ENCODE data around the gene ARID1B.

ARID1B gene

DNA sequence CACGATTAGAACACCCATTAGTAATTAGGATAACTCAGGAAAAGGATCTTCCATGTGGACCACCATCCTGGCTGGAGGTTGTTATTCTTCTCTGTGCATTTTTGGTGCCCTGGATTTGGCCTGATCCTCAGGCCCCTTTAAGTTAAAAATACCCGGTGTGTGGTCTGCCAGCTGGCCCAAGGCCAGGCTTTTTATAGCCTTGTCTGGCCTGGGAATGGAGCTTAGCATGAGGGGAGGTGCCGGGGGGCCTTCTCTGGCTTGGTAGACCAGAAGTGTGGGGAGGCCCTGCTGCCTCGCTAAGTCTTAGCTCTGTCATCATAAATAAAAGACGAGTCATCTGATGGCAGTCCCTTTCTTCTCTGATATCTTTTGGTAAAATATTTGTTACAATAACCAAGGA lies 71.4 kb downstream of the ARID1B start:
- TF ChIP-seq, protein P1, sequence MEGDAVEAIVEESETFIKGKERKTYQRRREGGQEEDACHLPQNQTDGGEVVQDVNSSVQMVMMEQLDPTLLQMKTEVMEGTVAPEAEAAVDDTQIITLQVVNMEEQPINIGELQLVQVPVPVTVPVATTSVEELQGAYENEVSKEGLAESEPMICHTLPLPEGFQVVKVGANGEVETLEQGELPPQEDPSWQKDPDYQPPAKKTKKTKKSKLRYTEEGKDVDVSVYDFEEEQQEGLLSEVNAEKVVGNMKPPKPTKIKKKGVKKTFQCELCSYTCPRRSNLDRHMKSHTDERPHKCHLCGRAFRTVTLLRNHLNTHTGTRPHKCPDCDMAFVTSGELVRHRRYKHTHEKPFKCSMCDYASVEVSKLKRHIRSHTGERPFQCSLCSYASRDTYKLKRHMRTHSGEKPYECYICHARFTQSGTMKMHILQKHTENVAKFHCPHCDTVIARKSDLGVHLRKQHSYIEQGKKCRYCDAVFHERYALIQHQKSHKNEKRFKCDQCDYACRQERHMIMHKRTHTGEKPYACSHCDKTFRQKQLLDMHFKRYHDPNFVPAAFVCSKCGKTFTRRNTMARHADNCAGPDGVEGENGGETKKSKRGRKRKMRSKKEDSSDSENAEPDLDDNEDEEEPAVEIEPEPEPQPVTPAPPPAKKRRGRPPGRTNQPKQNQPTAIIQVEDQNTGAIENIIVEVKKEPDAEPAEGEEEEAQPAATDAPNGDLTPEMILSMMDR (IDR thresholded peaks at IDR 0.05; ENCODE audit: low read depth, low read length, missing control alignments), result no peak
- in situ Hi-C loops (cut with HindIII; ENCODE audit: low pct_ligation_motif_present, low sequenced_read_pairs), result no loop called here

DNA sequence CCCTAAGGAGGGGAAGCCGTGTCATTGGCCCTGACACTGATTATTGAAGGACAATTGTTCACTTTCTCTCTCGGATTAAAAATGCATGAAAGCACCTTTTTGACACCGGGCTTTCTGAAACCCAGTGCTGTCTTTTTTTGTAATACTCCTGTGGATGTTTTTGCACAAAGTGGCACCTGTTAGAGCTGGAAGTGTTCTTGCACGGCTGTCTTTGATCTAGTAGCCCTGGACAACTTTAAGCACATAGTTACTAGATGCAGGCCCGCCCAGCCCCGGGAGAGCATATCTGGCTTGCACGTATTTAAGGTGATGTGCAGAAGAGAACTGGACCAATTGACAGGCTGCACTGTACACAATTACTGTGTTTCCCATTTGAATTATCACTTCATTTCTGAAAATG lies 72.6 kb downstream of the ARID1B start:
- H3K36me3 ChIP-seq (replicated peaks), result no peaks in the 10 kb centered on the region
- in situ Hi-C loops (cut with HindIII; ENCODE audit: low pct_ligation_motif_present, low sequenced_read_pairs), result no loop called here

More for the DNA sequence above, 71.4 kb downstream of the ARID1B start:
- Histone ChIP-seq H3K27ac (no peak overlapping the region), H3K36me3 (replicated peaks) (no peaks in the 10 kb centered on the region), H3K27me3 (replicated peaks) (no peaks in the 10 kb centered on the region), H3K4me3 (ENCODE audit: low read depth, low read length) (no peak overlapping the region)
- no peak for DNase-seq

DNA sequence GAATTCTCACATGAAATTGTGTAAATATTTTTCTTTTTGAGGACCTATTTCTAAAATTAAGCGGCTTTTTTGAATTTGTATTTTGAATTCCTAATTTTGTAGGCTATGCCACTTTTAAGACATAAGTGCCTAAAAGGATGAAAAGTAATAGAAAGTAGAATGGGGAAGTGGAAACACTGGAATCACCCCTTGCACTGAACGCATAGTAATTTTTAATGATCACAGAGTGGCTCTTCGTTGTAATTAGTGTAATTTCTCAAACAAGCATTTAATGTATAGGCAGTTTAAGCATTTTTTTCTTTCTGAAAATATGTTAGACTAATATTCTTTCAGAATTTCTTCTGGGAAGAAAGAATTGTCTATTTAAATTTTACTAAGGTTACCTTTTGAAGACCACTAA lies 73.2 kb downstream of the ARID1B start:
- no peak for DNase-seq
- Histone ChIP-seq H3K27ac (no peak overlapping the region), H3K4me3 (ENCODE audit: low read depth, low read length) (no peak overlapping the region), H3K36me3 (replicated peaks) (no peaks in the 10 kb centered on the region), H3K27me3 (replicated peaks) (no peaks in the 10 kb centered on the region)
- in situ Hi-C loops (cut with HindIII; ENCODE audit: low pct_ligation_motif_present, low sequenced_read_pairs), result no loop called here
- TF ChIP-seq, protein P1 (IDR thresholded peaks at IDR 0.05; ENCODE audit: low read depth, low read length, missing control alignments), result no peak

More for the DNA sequence above, 72.6 kb downstream of the ARID1B start:
- TF ChIP-seq, protein P1 (IDR thresholded peaks at IDR 0.05; ENCODE audit: low read depth, low read length, missing control alignments), result no peak
- Histone ChIP-seq H3K27me3 (replicated peaks) (no peaks in the 10 kb centered on the region), H3K4me3 (ENCODE audit: low read depth, low read length) (no peak overlapping the region), H3K27ac (no peak overlapping the region)
- DNase-seq, result no peak

DNA sequence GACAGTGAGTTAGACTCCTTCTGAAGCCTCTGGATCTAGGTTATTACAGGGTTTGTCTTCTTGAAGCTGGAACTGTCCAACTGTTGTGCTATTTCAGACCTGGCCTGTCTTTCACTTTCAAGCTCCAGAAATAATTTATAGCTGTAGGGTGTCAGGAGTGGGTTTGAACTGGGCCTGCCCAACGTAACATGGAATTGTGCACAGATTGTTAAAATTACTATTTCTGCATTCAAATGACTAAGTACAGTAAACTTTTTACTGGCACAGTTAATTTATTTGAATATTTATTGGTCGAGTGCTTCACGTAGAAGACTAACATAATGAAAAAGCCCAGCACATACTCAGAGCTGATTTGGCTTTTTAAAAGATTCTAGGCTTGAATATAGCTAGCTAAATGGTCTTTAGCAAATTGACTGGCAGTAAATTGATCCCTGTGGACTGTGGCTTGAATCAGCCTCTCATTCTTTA lies 74.3 kb downstream of the ARID1B start:
- Histone ChIP-seq H3K27me3 (replicated peaks) (no peaks in the 10 kb centered on the region), H3K36me3 (replicated peaks) (no peaks in the 10 kb centered on the region), H3K27ac (no peak overlapping the region), H3K4me3 (ENCODE audit: low read depth, low read length) (no peak overlapping the region)
- DNase-seq, result no peak
- in situ Hi-C loops (cut with HindIII; ENCODE audit: low pct_ligation_motif_present, low sequenced_read_pairs), result no loop called here
- TF ChIP-seq, protein P1 (IDR thresholded peaks at IDR 0.05; ENCODE audit: low read depth, low read length, missing control alignments), result no peak

DNA sequence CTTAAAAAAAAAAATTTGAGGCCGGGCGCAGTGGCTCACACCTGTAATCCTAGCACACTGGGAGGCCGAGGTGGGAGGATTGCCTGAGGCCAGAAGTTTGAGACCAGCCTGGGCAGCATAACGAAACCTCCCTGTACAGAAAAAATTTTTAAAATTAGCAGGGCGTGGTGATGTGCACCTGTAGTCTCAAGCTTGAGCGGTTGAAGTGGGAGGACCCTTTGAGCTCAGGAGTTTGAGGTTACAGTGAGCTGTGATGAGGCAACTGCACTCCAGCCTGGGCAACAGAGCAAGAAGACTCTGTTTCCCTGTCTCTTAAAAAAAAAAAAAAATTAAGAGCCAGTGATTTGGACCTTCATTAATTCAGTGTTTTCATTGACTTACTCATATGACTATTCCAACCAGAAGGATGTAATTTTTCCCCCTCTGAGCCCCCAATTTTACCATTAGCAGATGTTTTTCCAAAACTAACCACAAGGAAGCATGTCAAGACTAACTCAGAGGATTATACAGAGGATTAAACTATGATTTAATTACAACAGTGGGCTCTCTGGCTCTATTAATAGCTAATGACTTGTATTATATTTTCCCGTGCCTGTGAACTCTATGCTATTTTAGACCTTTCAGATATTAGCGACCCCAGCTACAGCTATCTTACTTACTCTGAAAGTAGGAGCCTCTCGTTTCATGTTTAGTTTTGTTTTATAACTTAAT lies 75.1 kb downstream of the ARID1B start:
- Histone ChIP-seq H3K27ac (no peak overlapping the region), H3K27me3 (replicated peaks) (no peaks in the 10 kb centered on the region), H3K4me3 (ENCODE audit: low read depth, low read length) (no peak overlapping the region), H3K36me3 (replicated peaks) (no peaks in the 10 kb centered on the region)
- no peak for DNase-seq
- TF ChIP-seq, protein P1 (IDR thresholded peaks at IDR 0.05; ENCODE audit: low read depth, low read length, missing control alignments), result no peak
- in situ Hi-C loops (cut with HindIII; ENCODE audit: low pct_ligation_motif_present, low sequenced_read_pairs), result no loop called here

DNA sequence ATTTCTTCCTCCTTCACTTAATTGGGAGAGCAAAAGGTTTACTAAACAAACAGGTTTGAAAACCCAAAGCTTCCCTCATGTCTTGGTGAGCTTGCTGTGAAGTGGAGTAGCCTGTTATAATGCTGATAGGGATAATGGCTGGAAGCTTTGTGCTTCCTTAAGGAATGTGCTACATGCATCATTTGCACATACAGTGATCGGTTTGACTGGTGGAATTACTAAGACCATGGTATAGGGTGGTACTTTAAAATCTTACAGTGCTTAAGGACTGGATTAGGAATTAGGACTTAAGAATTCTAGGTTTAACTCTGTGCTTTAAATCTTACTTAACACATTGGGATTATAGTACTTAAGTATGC lies 75.7 kb downstream of the ARID1B start:
- TF ChIP-seq, protein P1 (IDR thresholded peaks at IDR 0.05; ENCODE audit: low read depth, low read length, missing control alignments), result no peak
- no peak for DNase-seq
- no peaks in the 10 kb centered on the region for H3K36me3 ChIP-seq (replicated peaks)
- no peak overlapping the region for H3K27ac ChIP-seq
- no peak overlapping the region for H3K4me3 ChIP-seq (ENCODE audit: low read depth, low read length)
- in situ Hi-C loops (cut with HindIII; ENCODE audit: low pct_ligation_motif_present, low sequenced_read_pairs), result no loop called here
- H3K27me3 ChIP-seq (replicated peaks), result no peaks in the 10 kb centered on the region
